T1000 (cell line): ENCODE results near the gene CCDC141.

Experiments used
- DNase-seq: peaks from one replicate; lab custom pipeline; 2025; ENCODE audit warnings: mixed read lengths; lab: John Stamatoyannopoulos, UW

Gene CCDC141

GRCh38 chr2:178962805-178963433 is 87.0 kb downstream of the CCDC141 start:
- DNase-seq, result no peak

- DNase-seq, result no peak
Measured at GRCh38 chr2:178962152-178962551, 87.8 kb downstream of the CCDC141 start.

- DNase-seq, result no peak
Measured at GRCh38 chr2:178954049-178954448, 95.9 kb downstream of the CCDC141 start.

- no peak for DNase-seq
Measured at GRCh38 chr2:178951266-178952006, 98.5 kb downstream of the CCDC141 start.

- DNase-seq, result no peak
Measured at GRCh38 chr2:178949584-178949983, 100.4 kb downstream of the CCDC141 start.

- DNase-seq, result no peak
Measured at GRCh38 chr2:178949151-178949550, 100.8 kb downstream of the CCDC141 start.

- DNase-seq, result no peak
Measured at GRCh38 chr2:178947006-178947405, 102.9 kb downstream of the CCDC141 start.

- DNase-seq, result no peak
Measured at GRCh38 chr2:178946494-178946893, 103.4 kb downstream of the CCDC141 start.

- DNase-seq, result no peak
Measured at GRCh38 chr2:178943745-178944144, 106.2 kb downstream of the CCDC141 start.

GRCh38 chr2:178934571-178934970 is 115.4 kb downstream of the CCDC141 start:
- no peak for DNase-seq

GRCh38 chr2:178933493-178933892 is 116.4 kb downstream of the CCDC141 start:
- DNase-seq, result no peak

- no peak for DNase-seq
Measured at GRCh38 chr2:178928077-178928476, 121.9 kb downstream of the CCDC141 start.

GRCh38 chr2:178927173-178927572 is 122.8 kb downstream of the CCDC141 start:
- no peak for DNase-seq

GRCh38 chr2:178924817-178925216 is 125.1 kb downstream of the CCDC141 start:
- DNase-seq, result no peak

- no peak for DNase-seq
Measured at GRCh38 chr2:178923546-178923945, 126.4 kb downstream of the CCDC141 start.

GRCh38 chr2:178920916-178921513 is 128.9 kb downstream of the CCDC141 start:
- DNase-seq, result no peak

GRCh38 chr2:178917555-178917954 is 132.4 kb downstream of the CCDC141 start:
- no peak for DNase-seq

- DNase-seq, result no peak
Measured at GRCh38 chr2:178915423-178916173, 134.3 kb downstream of the CCDC141 start.

- DNase-seq, result peak; percentile 43
Measured at GRCh38 chr2:178914259-178914849, 135.6 kb downstream of the CCDC141 start.

- no peak for DNase-seq
Measured at GRCh38 chr2:178913049-178913441, 136.9 kb downstream of the CCDC141 start.

GRCh38 chr2:178912416-178913048 is 137.4 kb downstream of the CCDC141 start:
- DNase-seq, result no peak

- DNase-seq, result no peak
Measured at GRCh38 chr2:178911039-178911438, 138.9 kb downstream of the CCDC141 start.
